ENCODE measurements around the gene DCLK2.

DNA sequence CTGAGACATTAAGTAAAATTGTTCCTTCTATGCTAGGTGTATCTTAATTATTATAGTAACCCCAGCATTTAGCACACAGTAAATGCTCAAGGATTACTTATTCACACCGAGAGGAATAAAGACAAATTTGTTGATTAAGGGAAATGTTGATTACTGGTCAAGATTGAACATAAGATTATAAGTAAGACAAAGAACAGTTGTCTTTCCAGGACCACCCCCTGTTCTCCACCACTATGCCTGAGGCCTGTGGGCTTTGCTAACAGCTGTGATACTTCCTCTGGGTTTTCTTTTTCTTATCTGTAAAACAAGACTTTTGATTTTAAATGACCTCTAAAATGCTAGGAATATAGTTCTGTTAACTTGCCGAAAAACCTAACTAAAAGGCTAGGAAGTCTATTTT, 128.0 kb downstream of the DCLK2 start:
- TF ChIP-seq POLR2A (IDR thresholded peaks at IDR 0.05; ENCODE audit: low read length) = no peak
- TF ChIP-seq GATA1 (IDR thresholded peaks at IDR 0.05; ENCODE audit: low read depth, low read length) = no peak

Data from erythroblast (primary cell).